GM19467 (cell line): ENCODE measurements around the gene MAF.
A peak's percentile ranks its signal among the peaks of the same experiment; 100 is the strongest.

Experiments used
- ATAC-seq: cut with Tn5 transposase; IDR thresholded peaks from one replicate; pipeline ENCODE4 v1.9.1; 2021; ENCODE audit warnings: mild to moderate bottlenecking, moderate library complexity; ENCODE audit not compliant: unreplicated experiment

MAF gene

DNA sequence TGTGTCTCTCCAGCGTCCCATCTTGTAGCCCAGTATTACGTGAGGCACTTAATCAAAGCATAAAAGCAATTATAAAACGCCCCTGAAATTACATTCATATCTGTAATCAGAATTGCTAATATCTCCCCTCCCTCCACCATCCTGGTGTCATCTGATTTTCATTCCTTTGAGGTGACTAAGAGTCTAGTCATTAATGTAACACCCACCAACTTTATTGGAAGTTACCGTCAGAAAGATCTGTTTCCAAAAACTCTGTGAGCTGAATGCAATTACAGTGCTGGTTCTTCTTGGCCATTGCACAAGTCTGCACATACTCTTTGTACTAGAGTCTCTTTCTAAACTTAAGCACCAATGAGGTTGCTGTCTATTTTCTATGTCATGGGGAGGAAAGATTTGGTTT lies 12.5 kb upstream of the MAF start:
- ATAC-seq, result no peak

- ATAC-seq, result no peak
Measured at GRCh38 chr16:79612207-79612606, 11.7 kb upstream of the MAF start.

DNA sequence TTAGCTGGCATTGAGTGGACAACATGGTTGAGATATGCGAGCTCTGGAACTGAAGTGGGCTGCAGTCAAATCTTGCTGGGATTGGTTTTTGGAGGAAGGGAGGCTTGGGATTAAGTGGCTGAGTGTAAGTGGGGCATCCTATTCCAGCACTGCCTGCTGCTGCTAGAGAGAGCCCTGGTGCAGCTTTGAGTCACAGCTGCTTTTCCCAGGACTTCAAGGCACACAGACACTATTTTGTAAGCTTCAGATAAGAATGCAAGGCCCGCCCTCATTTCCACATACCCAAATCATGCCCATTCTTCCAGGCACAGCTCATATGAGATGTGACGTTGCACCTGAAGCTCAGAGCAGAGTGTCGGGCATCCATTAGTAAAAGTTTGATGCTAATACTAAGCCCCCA lies 10.2 kb upstream of the MAF start:
- ATAC-seq, result no peak

DNA sequence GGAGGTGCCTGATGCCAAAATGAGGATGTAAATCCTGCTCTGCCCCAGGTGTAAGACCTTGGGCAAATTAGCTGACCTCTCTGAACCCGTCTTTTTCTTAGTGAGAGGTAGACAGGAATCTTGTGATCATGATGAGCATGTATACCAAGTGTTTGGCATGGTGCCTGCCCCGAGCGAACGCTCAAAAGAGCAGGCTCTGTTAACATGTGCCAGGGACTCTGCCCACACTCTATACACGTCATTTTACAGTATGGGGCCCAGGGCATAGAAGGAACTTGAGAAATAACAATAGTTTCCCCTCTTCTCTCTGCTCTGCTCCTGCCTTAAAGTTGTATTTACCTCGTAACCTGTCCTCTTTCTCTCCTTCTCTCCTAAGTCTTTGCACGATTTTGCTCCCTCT lies 9.3 kb upstream of the MAF start:
- ATAC-seq, result no peak

DNA sequence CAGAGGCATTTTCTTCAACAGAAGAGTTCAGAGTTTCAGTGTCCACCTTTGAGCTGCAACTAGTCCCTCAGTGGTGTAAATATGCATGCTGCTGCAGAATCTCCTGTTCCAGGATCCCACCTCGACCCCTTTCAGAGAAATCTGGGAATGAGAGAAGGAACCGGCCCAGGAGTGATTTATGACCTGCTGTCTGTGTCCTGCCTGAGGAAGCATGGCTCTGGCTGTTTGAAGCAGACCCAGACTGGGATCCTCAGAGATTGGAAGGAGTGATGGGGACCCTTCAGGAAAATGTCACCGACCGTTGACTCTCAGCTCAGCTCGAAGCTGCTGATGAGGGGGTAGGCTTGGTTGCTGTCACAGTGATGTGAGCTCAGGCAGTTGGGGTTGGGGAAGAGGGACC lies 8.4 kb upstream of the MAF start:
- ATAC-seq, result no peak

DNA sequence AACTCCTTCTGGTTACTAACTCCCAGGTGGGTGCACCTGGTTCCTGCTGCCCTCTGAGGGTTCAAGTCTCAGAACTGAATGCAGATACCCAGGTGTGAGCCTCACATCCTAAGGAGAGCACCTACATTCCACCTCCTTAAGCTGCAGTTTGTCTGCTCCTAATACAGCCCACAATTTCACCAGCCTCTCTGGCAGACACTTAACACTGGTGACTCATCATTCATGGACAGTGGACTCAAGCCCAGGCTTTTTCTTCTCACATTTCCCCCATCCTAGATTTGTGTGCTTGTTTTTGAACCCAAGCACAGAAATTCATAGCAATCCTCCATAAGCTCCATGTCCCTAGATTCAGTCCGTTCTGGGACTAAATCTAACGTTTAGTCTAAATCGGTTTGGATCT lies 7.0 kb upstream of the MAF start:
- no peak for ATAC-seq

- ATAC-seq, result no peak
Measured at GRCh38 chr16:79605999-79606398, 5.5 kb upstream of the MAF start.

GRCh38 chr16:79603055-79603454 lies 2.5 kb upstream of the MAF start:
- no peak for ATAC-seq

GRCh38 chr16:79602628-79603014 lies 2.1 kb upstream of the MAF start:
- ATAC-seq, result no peak

GRCh38 chr16:79601931-79602627 lies 1.5 kb upstream of the MAF start:
- ATAC-seq, result no peak

GRCh38 chr16:79601092-79601930 lies 774 bp upstream of the MAF start:
- ATAC-seq, result no peak

DNA sequence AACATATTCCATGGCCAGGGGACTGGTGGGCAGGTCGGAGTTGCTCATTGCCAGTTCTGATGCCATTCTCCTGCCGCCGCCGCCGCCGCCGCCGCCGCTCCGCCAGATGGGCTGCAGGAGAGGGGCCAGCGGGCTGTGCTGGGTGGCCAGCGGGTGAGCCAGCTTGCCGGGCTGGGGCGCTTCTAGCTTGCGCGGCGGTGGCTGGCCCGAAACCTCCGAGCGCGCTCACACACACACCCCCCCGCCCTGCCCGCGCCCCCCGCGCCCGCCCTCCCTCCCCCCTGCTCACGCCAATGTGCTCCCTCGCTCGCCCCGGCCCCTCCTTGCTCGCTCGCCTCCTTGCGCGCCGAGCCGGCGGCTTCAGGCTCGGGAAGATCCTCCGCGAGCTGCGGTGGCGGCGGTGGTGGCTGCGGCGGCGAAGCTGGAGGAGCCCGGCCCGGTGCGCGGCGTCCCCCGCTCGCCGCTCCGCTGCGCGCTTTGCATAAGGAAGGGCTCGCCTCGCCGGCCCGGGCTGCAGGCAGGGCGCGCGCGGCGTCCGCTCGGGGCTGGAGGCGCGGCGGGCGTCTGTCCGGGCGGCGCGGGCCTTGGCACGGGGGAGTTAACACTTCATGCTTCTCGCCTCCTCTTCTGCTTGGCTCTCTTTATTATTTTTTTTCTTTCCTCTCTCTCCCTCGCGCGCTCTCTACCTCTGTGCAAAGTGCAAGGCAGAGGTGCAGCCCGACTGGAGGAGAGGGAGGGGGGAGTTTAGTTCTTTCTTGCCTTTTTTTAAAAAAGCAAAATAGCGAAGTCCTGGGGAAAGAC lies 500 bp downstream of the MAF start:
- peak; percentile 62 for ATAC-seq

- ATAC-seq, result no peak
Measured at GRCh38 chr16:79599256-79599836, 1.2 kb downstream of the MAF start.

GRCh38 chr16:79598348-79599181 lies 2.0 kb downstream of the MAF start:
- no peak for ATAC-seq

DNA sequence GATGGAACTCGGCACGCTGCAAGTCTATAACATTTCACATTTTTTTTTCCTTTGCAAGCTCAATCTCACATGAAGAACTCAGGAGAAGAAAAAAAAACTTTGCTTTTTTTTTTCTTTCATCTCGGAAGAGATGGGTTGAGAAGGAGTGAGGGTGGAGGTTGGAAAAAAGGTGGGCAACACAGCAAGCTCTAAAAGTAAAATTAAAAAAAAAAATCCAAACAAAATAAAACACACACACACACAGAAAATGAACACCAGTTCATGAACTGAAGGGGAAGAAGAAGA lies 2.5 kb downstream of the MAF start:
- ATAC-seq, result no peak

DNA sequence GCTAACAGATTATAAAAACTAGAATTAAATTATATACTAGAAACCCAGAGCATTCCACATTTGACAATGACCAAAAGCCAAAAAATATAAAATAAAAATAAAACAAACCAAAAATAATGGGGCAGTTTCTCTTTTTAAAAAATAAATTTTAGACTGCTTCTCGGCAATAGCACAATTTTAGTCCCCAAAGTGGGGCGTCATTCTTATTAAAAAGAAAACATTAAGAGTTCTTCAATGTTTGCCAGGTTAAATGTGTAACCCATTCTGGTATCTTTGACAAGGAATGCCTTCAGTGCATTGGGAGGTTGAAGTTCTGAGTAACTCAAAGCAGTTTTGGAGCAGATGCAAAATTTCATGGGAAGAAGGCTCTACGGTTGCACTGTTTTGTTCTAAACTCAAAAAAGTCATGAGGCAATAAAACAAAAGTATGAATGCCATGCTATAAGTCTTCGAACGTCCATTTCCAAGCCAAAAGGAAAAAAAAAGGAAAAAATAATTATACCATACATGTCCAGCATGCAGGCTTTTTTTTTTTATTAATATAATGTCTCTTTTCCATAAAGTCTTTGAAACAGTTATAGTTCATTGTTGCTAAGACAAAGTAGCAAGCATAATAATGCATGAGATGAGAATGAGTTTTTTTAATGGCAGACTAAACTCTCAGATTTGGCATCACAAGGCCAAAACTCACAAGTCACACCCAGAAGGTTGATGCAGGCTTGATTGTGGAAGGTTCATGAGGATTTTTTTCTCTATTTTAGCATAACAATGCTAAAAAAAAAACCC lies 3.1 kb downstream of the MAF start:
- no peak for ATAC-seq

- ATAC-seq, result no peak
Measured at GRCh38 chr16:79595931-79596450, 4.5 kb downstream of the MAF start.

DNA sequence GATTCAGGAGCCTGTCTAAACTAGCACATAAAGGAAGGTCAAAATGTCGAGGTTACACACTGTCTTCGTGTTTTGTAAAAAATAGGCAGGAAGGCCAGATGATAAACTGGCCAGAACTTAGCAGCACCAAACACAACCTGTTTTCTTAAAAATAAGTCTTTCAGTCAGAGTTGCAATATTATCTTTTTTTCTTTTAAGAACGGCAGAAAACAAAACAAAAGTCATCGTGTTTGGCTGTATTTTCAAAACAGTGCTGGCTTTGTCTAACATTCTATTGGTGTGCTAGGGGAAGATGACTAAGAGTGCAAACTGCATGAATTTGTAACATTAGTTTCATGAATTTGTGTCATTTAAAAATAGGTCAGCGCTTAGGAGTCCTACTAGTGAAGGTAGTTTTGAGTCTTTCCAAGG lies 5.3 kb downstream of the MAF start:
- no peak for ATAC-seq

GRCh38 chr16:79593754-79594153 lies 6.8 kb downstream of the MAF start:
- ATAC-seq, result no peak

- ATAC-seq, result no peak
Measured at GRCh38 chr16:79593074-79593531, 7.4 kb downstream of the MAF start.
